Epithelial cell of prostate (primary cell): ENCODE measurements around the gene KCNQ4.

ENCODE experiments used
- DNase-seq: peaks from one replicate; pipeline ENCODE4 v3.0.0-alpha.2; 2011; ENCODE audit warnings: low read depth, low spot score
- H3K27ac ChIP-seq: fragments of 450-650 bp; 2 replicates; pipeline ENCODE4 v1.5.1; 2017; ENCODE audit warnings: mild to moderate bottlenecking

The KCNQ4 gene

GRCh38 chr1:40753142-40753882, 30.3 kb upstream of the KCNQ4 start:
- H3K27ac ChIP-seq: no peak overlapping the region
- DNase-seq: no peak

- DNase-seq: no peak
- H3K27ac ChIP-seq: no peak overlapping the region
Observed at GRCh38 chr1:40754201-40754600, 29.4 kb upstream of the KCNQ4 start.

GRCh38 chr1:40755067-40755466, 28.5 kb upstream of the KCNQ4 start:
- H3K27ac ChIP-seq: no peak overlapping the region
- DNase-seq: no peak

GRCh38 chr1:40756523-40756922, 27.1 kb upstream of the KCNQ4 start:
- H3K27ac ChIP-seq: no peak overlapping the region
- no peak for DNase-seq

- DNase-seq: no peak
- no peak overlapping the region for H3K27ac ChIP-seq
Observed at GRCh38 chr1:40757084-40757483, 26.5 kb upstream of the KCNQ4 start.

- H3K27ac ChIP-seq: no peak overlapping the region
- no peak for DNase-seq
Observed at GRCh38 chr1:40758004-40758403, 25.6 kb upstream of the KCNQ4 start.

GRCh38 chr1:40758578-40759343, 24.8 kb upstream of the KCNQ4 start:
- H3K27ac ChIP-seq: no peak overlapping the region
- DNase-seq: no peak

GRCh38 chr1:40760984-40761383, 22.6 kb upstream of the KCNQ4 start:
- H3K27ac ChIP-seq: no peak overlapping the region
- no peak for DNase-seq

GRCh38 chr1:40762144-40762923, 21.3 kb upstream of the KCNQ4 start:
- no peak overlapping the region for H3K27ac ChIP-seq

GRCh38 chr1:40763742-40764532, 19.6 kb upstream of the KCNQ4 start:
- no peak overlapping the region for H3K27ac ChIP-seq
- DNase-seq: no peak

More at GRCh38 chr1:40762144-40762923, 21.3 kb upstream of the KCNQ4 start:
- DNase-seq: no peak

- H3K27ac ChIP-seq: no peak overlapping the region
- DNase-seq: no peak
Observed at GRCh38 chr1:40764981-40765380, 18.6 kb upstream of the KCNQ4 start.

- H3K27ac ChIP-seq: no peak overlapping the region
- no peak for DNase-seq
Observed at GRCh38 chr1:40766017-40766416, 17.6 kb upstream of the KCNQ4 start.

GRCh38 chr1:40766560-40766959, 17.0 kb upstream of the KCNQ4 start:
- DNase-seq: no peak
- no peak overlapping the region for H3K27ac ChIP-seq

GRCh38 chr1:40768146-40768990, 15.2 kb upstream of the KCNQ4 start:
- DNase-seq: no peak
- no peak overlapping the region for H3K27ac ChIP-seq

- no peak for DNase-seq
- H3K27ac ChIP-seq: no peak overlapping the region
Observed at GRCh38 chr1:40769815-40770214, 13.8 kb upstream of the KCNQ4 start.

GRCh38 chr1:40770296-40771070, 13.1 kb upstream of the KCNQ4 start:
- H3K27ac ChIP-seq: no peak overlapping the region
- DNase-seq: no peak

- H3K27ac ChIP-seq: no peak overlapping the region
- DNase-seq: no peak
Observed at GRCh38 chr1:40772146-40772955, 11.2 kb upstream of the KCNQ4 start.
